ENCODE measurements around the gene CAB39.

DNA sequence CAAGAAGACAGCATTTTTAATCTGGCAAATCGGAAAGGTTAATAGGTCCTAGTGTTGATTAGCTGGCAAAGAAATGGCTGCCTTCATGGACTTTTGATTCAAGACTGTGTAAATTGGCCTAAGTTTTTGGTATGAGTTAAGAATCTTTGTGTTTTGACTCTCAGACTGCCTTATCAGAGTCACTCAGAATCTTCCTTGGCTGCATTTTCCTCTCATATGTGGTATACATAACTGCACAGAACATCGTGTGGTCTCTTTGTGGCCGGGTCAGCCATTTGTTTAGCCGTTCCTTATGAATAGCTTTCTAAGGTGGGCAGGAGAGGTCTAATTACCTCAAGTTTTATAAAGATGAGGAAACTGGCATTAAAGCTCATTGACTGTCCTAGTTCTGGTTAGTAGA lies 30.1 kb downstream of the CAB39 start:
- TF ChIP-seq POLR2AphosphoS5 (IDR thresholded peaks at IDR 0.05; ENCODE audit: low read depth) = no peak
- TF ChIP-seq, protein P1, sequence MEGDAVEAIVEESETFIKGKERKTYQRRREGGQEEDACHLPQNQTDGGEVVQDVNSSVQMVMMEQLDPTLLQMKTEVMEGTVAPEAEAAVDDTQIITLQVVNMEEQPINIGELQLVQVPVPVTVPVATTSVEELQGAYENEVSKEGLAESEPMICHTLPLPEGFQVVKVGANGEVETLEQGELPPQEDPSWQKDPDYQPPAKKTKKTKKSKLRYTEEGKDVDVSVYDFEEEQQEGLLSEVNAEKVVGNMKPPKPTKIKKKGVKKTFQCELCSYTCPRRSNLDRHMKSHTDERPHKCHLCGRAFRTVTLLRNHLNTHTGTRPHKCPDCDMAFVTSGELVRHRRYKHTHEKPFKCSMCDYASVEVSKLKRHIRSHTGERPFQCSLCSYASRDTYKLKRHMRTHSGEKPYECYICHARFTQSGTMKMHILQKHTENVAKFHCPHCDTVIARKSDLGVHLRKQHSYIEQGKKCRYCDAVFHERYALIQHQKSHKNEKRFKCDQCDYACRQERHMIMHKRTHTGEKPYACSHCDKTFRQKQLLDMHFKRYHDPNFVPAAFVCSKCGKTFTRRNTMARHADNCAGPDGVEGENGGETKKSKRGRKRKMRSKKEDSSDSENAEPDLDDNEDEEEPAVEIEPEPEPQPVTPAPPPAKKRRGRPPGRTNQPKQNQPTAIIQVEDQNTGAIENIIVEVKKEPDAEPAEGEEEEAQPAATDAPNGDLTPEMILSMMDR (conservative IDR thresholded peaks at IDR 0.05; ENCODE audit: low read depth in 2 of 2) = no peak
- TF ChIP-seq EZH2phosphoT487 (IDR thresholded peaks at IDR 0.05; ENCODE audit: unreplicated experiment) = no peak
- TF ChIP-seq EZH2 (IDR thresholded peaks at IDR 0.05; ENCODE audit: low read depth, unreplicated experiment) = no peak
- TF ChIP-seq, protein P2, sequence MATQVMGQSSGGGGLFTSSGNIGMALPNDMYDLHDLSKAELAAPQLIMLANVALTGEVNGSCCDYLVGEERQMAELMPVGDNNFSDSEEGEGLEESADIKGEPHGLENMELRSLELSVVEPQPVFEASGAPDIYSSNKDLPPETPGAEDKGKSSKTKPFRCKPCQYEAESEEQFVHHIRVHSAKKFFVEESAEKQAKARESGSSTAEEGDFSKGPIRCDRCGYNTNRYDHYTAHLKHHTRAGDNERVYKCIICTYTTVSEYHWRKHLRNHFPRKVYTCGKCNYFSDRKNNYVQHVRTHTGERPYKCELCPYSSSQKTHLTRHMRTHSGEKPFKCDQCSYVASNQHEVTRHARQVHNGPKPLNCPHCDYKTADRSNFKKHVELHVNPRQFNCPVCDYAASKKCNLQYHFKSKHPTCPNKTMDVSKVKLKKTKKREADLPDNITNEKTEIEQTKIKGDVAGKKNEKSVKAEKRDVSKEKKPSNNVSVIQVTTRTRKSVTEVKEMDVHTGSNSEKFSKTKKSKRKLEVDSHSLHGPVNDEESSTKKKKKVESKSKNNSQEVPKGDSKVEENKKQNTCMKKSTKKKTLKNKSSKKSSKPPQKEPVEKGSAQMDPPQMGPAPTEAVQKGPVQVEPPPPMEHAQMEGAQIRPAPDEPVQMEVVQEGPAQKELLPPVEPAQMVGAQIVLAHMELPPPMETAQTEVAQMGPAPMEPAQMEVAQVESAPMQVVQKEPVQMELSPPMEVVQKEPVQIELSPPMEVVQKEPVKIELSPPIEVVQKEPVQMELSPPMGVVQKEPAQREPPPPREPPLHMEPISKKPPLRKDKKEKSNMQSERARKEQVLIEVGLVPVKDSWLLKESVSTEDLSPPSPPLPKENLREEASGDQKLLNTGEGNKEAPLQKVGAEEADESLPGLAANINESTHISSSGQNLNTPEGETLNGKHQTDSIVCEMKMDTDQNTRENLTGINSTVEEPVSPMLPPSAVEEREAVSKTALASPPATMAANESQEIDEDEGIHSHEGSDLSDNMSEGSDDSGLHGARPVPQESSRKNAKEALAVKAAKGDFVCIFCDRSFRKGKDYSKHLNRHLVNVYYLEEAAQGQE (IDR thresholded peaks at IDR 0.05; ENCODE audit: unreplicated experiment) = no peak
- TF ChIP-seq ZNF331 (CRISPR knock-in tag; IDR thresholded peaks at IDR 0.05; ENCODE audit: low read depth) = no peak
- no peak for TF ChIP-seq CREB1 (CRISPR knock-in tag; IDR thresholded peaks at IDR 0.05; ENCODE audit: low read depth)
- TF ChIP-seq JUNB (IDR thresholded peaks at IDR 0.05; ENCODE audit: unreplicated experiment) = no peak
- TF ChIP-seq STAT1 (IDR thresholded peaks at IDR 0.05; ENCODE audit: unreplicated experiment) = no peak
